ENCODE data around the gene MTAP.
A peak's percentile ranks its signal among the peaks of the same experiment; 100 is the strongest.
"Not testable (repeated sequence)": the region's sequence is repeated elsewhere in the genome, so short reads cannot be mapped to it uniquely, and the experiment has no call there.

MTAP gene

GRCh38 chr9:21931428-21931827, 129.0 kb downstream of the MTAP start:
- DNase-seq = no peak

- no peak for DNase-seq
These were observed 130.8 kb downstream of the MTAP start for GRCh38 chr9:21933281-21933680.

- no peak for DNase-seq
These were observed 131.4 kb downstream of the MTAP start for GRCh38 chr9:21933865-21934264.

GRCh38 chr9:21935631-21936030, 133.2 kb downstream of the MTAP start:
- no peak for DNase-seq

GRCh38 chr9:21936161-21936560, 133.7 kb downstream of the MTAP start:
- no peak for DNase-seq

- no peak for DNase-seq
These were observed 139.0 kb downstream of the MTAP start for GRCh38 chr9:21941337-21941995.

- DNase-seq = no peak
These were observed 141.0 kb downstream of the MTAP start for GRCh38 chr9:21943464-21943863.

- no peak for DNase-seq
These were observed 143.2 kb downstream of the MTAP start for GRCh38 chr9:21945606-21946005.

GRCh38 chr9:21958833-21959232, 156.4 kb downstream of the MTAP start:
- no peak for DNase-seq

- DNase-seq = not testable (repeated sequence)
These were observed 156.8 kb downstream of the MTAP start for GRCh38 chr9:21959268-21959667.

GRCh38 chr9:21961569-21961968, 159.1 kb downstream of the MTAP start:
- no peak for DNase-seq

- peak; percentile 57 for DNase-seq
These were observed 162.5 kb downstream of the MTAP start for GRCh38 chr9:21964925-21965385.

- DNase-seq = no peak
These were observed 163.0 kb downstream of the MTAP start for GRCh38 chr9:21965401-21965951.

GRCh38 chr9:21966140-21966851, 163.9 kb downstream of the MTAP start:
- DNase-seq = no peak

GRCh38 chr9:21967169-21967568, 164.7 kb downstream of the MTAP start:
- DNase-seq = no peak

- no peak for DNase-seq
These were observed 165.3 kb downstream of the MTAP start for GRCh38 chr9:21967702-21968101.

- DNase-seq = peak; percentile 24
These were observed 166.0 kb downstream of the MTAP start for GRCh38 chr9:21968331-21969010.

GRCh38 chr9:21969011-21969940, 166.8 kb downstream of the MTAP start:
- peak; percentile 16 for DNase-seq

GRCh38 chr9:21969951-21970799, 167.7 kb downstream of the MTAP start:
- no peak for DNase-seq

- no peak for DNase-seq
These were observed 168.6 kb downstream of the MTAP start for GRCh38 chr9:21970800-21971640.

GRCh38 chr9:21972361-21972760, 169.9 kb downstream of the MTAP start:
- no peak for DNase-seq
